ENCODE data around the gene FBXO17.
"Not testable (repeated sequence)": the region's sequence is repeated elsewhere in the genome, so short reads cannot be mapped to it uniquely, and the experiment has no call there.

FBXO17 gene

GRCh38 chr19:38975214-38975860, at the start of gene FBXO17:
FBXO17 (minus strand) TSS chr19:38975742; CDS start chr19:38950319, 25,423 bp downstream.
- no peak for DNase-seq

GRCh38 chr19:39024875-39025641, 49.5 kb upstream of the FBXO17 start:
- DNase-seq: no peak

GRCh38 chr19:39021063-39021462, 45.5 kb upstream of the FBXO17 start:
- DNase-seq: no peak

- DNase-seq: no peak
Measured at GRCh38 chr19:39017646-39018045, 42.1 kb upstream of the FBXO17 start.

- no peak for DNase-seq
Measured at GRCh38 chr19:39017026-39017425, 41.5 kb upstream of the FBXO17 start.

GRCh38 chr19:39014037-39014436, 38.5 kb upstream of the FBXO17 start:
- no peak for DNase-seq

- DNase-seq: no peak
Measured at GRCh38 chr19:39009001-39009400, 33.5 kb upstream of the FBXO17 start.

- no peak for DNase-seq
Measured at GRCh38 chr19:39008137-39008536, 32.6 kb upstream of the FBXO17 start.

GRCh38 chr19:39007096-39007495, 31.6 kb upstream of the FBXO17 start:
- no peak for DNase-seq

- no peak for DNase-seq
Measured at GRCh38 chr19:39004403-39004802, 28.9 kb upstream of the FBXO17 start.

- no peak for DNase-seq
Measured at GRCh38 chr19:39003796-39004195, 28.3 kb upstream of the FBXO17 start.

GRCh38 chr19:39003188-39003587, 27.6 kb upstream of the FBXO17 start:
- no peak for DNase-seq

- DNase-seq: no peak
Measured at GRCh38 chr19:39001041-39001440, 25.5 kb upstream of the FBXO17 start.

- not testable (repeated sequence) for DNase-seq
Measured at GRCh38 chr19:38997576-38997975, 22.0 kb upstream of the FBXO17 start.

- DNase-seq: no peak
Measured at GRCh38 chr19:38993271-38993670, 17.7 kb upstream of the FBXO17 start.

GRCh38 chr19:38990949-38991697, 15.6 kb upstream of the FBXO17 start:
- DNase-seq: no peak

GRCh38 chr19:38989614-38990013, 14.1 kb upstream of the FBXO17 start:
- not testable (repeated sequence) for DNase-seq

GRCh38 chr19:38989066-38989605, 13.6 kb upstream of the FBXO17 start:
- no peak for DNase-seq

GRCh38 chr19:38988627-38989026, 13.1 kb upstream of the FBXO17 start:
- DNase-seq: not testable (repeated sequence)

GRCh38 chr19:38987745-38988144, 12.2 kb upstream of the FBXO17 start:
- DNase-seq: not testable (repeated sequence)

GRCh38 chr19:38985262-38985661, 9.7 kb upstream of the FBXO17 start:
- no peak for DNase-seq

GRCh38 chr19:38980583-38981374, 5.2 kb upstream of the FBXO17 start:
- no peak for DNase-seq

GRCh38 chr19:38979812-38980211, 4.3 kb upstream of the FBXO17 start:
- DNase-seq: no peak
